AG04449 (cell line): ENCODE measurements around the gene CNPY3.

Experiments
- CTCF ChIA-PET: fragments of 350-600 bp; formaldehyde crosslinking; extraction: SDS; loops from one replicate; lab custom pipeline; 2021; ENCODE audit warnings: antibody characterized with exemption; lab: Yijun Ruan, JAX
- POLR2A ChIA-PET: fragments of 400-600, 350-600 bp; formaldehyde crosslinking; extraction: SDS; loops from one replicate; lab custom pipeline; 2020; ENCODE audit warnings: antibody characterized with exemption, inconsistent platforms; lab: Yijun Ruan, JAX
- DNase-seq: peaks from one replicate; pipeline ENCODE4 v3.0.0-alpha.2; 2010; ENCODE audit warnings: low read depth, low spot score
- H3K4me3 ChIP-seq: 2 replicates; pipeline ENCODE4 v1.5.1; 2011; ENCODE audit warnings: low read depth, mild to moderate bottlenecking, control low read depth, low read length
- CTCF ChIP-seq: IDR thresholded peaks from one replicate; pipeline ENCODE4 v1.5.1; 2011; ENCODE audit warnings: mild to moderate bottlenecking, moderate library complexity, low read length, control low read depth, inconsistent platforms; ENCODE audit not compliant: insufficient read depth; ENCODE audit errors: missing control alignments

CNPY3 gene

GRCh38 chr6:42984001-42984923 is 55.0 kb downstream of the CNPY3 start, which contains the start of gene PPP2R5D:
PPP2R5D (plus strand) TSS chr6:42984570; CDS start chr6:42984678, 108 bp downstream.
- peak within 1 kb of the TSS; percentile 77 for H3K4me3 ChIP-seq
- ChIA-PET CTCF (interaction anchor here (0.9 to 1.8 kb wide), 6 partner anchors 10 to 188 kb away, joined by 3 to 9 read pairs (median 4); no protein-coding TSS in a partner anchor), POLR2A (interaction anchor here (0.5 to 1.9 kb wide), 16 partner anchors 9 to 518 kb away, joined by 3 to 13 read pairs (median 4); partner anchors contain the start of genes CNPY3, CUL7, KLHDC3 and PTK7)
- no peak for TF ChIP-seq CTCF
- DNase-seq = peak; percentile 93

GRCh38 chr6:42984924-42985475 is 55.7 kb downstream of the CNPY3 start:
- H3K4me3 ChIP-seq = peak overlapping the region; percentile 77
- no peak for DNase-seq
- ChIA-PET CTCF (interaction anchor here (0.9 to 1.8 kb wide), 2 partner anchors 9 to 188 kb away, joined by 4 to 9 read pairs; no protein-coding TSS in a partner anchor), POLR2A (interaction anchor here (0.7 to 1.9 kb wide), 7 partner anchors 11 to 91 kb away, joined by 3 to 13 read pairs (median 7); partner anchors contain the start of genes CNPY3, KLHDC3, PTK7 and RRP36)
- TF ChIP-seq CTCF = no peak

GRCh38 chr6:42987533-42988451 is 58.5 kb downstream of the CNPY3 start:
- DNase-seq = no peak
- ChIA-PET CTCF (interaction anchor here (0.7 to 1.6 kb wide), 4 partner anchors 8 to 87 kb away, joined by 3 to 6 read pairs (median 4); partner anchors contain the start of gene PEX6), POLR2A (interaction anchor here (1.0 kb wide), 1 partner anchor 23 kb away, joined by 3 read pairs; no protein-coding TSS in a partner anchor)
- TF ChIP-seq CTCF = no peak
- H3K4me3 ChIP-seq = no peak overlapping the region

- ChIA-PET POLR2A (interaction anchor here (1.0 kb wide), 1 partner anchor 24 kb away, joined by 3 read pairs; no protein-coding TSS in a partner anchor), CTCF (interaction anchor here (1.1 to 1.6 kb wide), 3 partner anchors 8 to 87 kb away, joined by 4 to 6 read pairs (median 5); partner anchors contain the start of gene PEX6)
- no peak overlapping the region for H3K4me3 ChIP-seq
- DNase-seq = no peak
- TF ChIP-seq CTCF = no peak
Observed at GRCh38 chr6:42988486-42989020, 59.3 kb downstream of the CNPY3 start.
